Measurements from ENCODE around the gene UNC5B.

Gene UNC5B

DNA sequence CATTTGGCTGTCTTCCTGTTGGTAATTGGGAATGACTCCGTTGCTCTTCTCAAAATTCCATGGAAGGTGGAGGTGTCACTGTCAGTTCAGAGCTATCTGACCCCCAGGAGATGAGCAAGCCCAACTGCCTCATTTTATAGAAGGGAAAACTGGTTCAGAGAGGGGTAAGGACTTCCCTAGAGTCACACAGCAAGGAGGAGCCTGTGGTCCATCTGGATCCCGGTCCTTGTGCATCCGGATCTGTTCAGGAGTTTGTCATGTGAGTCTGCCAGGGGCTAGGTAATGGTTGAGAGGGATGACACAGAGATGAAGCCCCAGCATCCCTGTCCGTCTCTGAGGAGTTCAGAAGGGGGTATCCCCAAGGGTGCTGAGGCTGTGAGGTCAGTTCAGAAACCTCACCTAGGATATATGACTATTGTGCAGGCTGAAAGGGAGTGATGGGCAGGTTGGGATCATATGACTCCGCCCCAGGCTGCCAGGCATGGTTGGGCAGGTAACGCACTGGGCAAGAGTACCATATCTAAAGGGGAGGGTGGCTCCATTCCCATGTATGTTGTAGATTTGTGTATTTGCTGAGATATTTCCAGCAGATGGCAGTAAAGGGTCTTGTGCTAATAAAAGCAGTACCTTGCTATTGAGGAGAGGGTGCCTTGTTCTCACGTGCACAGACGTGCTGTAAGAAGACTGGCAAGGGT is 90.7 kb downstream of the UNC5B start:
- peak; percentile 45 for DNase-seq

GRCh38 chr10:71303569-71303907 is 91.2 kb downstream of the UNC5B start:
- DNase-seq = no peak

DNA sequence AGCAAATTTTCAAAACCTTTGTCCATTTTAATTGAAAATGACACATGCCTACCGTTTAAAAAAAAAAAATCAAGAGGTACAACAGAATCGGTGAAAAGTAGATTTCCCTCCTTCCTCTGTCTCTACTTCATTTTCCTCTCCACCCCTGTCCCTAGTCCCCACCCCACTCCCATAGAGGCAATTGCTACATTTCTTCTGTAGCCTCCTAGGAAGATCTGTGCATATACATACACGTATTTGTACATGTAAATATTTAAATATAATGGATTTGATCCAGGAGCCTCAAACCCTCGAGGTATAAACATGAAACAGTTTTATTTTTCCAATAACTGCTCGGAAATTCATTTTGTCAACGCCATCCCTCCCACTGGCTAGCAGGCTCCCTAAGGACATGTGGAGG is 92.5 kb downstream of the UNC5B start:
- DNase-seq = no peak

DNA sequence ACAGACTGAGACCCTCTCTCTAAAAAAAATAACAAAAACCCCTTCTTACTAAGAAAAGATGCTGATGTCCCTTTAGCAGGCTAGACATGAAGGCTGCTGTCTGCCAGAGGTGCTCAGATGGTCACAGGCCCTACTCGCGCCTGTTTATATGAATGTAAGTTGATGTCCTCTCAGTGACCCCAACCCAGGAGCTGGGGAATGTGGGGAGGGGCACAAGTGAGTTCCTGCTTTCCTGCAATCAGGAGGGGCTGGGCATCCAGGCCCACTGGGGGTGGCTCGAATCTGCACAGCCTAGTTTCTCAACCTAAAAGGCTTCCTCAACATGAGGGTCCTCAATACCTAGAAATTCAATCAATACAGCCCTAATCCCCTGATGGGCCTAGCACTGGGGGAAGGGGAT is 94.6 kb downstream of the UNC5B start:
- no peak for DNase-seq

DNA sequence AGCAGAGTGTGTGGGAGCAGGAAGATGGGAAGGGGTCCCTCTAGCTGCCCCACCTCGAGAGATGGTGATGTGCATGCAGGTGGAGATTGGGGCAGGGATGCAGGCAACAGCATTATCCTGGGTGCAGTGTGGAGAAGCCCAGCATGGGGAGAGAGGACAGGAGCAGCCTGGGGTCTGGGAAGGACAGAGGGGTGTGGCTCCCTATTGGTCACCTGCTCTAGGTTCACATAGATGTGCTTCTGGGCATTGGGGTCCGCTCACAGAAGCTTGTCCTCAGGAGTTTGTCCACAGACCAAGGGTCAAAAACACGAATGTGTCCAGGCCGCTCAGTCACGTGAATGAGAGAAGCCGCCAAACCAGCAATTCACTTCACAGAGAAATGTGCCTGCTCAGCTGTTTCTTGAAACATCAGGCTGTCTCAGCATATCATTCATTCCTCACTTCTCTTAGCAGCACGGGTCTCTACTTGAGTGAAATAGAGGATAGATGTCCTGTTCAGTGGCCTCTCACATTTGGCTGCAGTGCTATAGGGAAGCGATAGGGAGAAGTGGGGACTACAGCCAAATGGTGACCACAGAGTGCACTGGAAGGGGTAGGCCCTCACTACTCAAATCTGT is 95.2 kb downstream of the UNC5B start:
- no peak for DNase-seq

- DNase-seq = no peak
Observed at GRCh38 chr10:71308244-71308643, 95.9 kb downstream of the UNC5B start.

GRCh38 chr10:71308985-71309384 is 96.6 kb downstream of the UNC5B start:
- DNase-seq = no peak

- no peak for DNase-seq
Observed at GRCh38 chr10:71309919-71310318, 97.5 kb downstream of the UNC5B start.

DNA sequence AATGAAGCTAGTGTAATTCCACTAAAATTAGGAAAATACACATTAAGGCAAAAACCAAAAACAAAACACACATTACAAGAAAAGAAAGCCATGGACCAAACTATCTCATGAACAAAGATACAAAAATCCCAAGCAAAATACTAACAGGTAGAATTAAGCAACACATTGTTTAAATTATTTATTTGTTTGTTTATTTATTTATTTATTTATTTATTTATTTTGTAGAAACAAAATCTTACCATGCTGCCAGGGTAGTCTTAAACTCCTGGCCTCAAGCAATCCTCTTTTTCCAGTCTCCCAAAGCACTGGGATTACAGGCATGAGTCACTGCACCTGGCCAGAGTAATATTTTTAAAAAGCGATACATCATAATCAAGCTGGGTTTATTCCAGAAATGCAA is 99.8 kb downstream of the UNC5B start:
- DNase-seq = no peak

DNA sequence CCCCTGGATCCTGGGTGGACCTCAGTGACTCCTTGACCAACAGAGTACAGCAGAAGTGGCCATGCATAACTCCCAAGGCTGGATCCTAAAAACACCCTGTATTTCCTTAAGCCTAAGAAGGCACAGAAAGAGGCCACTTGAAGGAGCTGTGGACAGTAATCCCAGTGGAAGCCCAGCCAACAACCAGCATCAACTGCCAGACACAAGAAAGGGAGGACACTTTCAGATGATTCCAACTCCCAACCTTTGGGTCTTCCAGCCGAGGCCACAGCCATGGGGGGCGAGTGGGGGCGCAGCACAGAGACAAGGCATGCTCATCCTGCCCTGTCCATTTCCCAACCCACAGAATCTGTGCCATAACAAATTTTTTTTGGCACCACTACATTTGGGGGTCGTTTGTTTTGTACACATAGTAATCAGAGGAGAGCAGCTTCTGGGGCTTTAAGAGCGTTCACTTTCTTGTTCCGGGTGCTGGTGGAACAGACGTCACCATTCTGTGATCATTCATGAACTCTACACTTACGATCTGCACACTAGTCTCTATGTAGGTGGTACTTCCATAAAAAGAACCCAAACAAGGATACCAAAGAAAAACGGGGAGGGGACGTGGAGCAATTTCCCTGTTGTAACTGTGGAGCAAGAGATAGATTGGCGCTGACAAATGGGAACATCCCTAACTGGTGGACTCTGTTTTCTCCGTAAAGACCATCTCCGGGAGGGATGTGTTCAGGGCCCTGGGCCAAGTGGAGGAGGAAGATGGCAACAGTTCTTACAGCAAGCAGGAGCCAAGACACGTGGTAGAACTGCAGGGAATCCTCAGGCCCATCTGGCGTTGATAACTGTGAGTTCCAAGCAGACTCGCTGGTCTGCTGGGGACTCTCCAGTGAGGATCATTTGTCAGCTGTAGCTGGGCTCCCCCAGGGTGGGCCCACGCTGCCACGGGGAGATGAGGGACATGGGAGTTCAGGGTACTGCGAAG is 100.7 kb downstream of the UNC5B start:
- no peak for DNase-seq

GRCh38 chr10:71314028-71314693 is 101.8 kb downstream of the UNC5B start:
- peak; percentile 67 for DNase-seq

GRCh38 chr10:71314694-71315225 is 102.4 kb downstream of the UNC5B start:
- no peak for DNase-seq

GRCh38 chr10:71316056-71316785 is 103.9 kb downstream of the UNC5B start:
- no peak for DNase-seq

DNA sequence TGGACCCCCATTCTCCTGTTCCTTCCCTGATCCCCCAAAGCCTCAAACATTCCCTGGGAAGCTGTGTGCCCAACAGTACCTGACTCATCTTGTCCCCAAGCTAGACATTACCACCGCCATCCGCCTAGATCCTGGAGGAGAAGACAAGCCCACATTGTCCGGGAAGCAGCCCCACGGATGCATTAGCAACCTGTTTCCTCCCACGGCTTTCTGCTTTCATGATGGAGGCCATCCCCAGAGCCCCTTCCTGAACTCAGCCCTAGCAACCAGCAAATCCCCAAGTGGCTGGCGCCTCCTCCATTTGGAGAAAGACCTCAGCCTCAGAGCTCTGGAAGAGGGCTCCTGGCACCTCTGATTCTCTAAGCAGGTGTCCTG is 104.4 kb downstream of the UNC5B start:
- no peak for DNase-seq

DNA sequence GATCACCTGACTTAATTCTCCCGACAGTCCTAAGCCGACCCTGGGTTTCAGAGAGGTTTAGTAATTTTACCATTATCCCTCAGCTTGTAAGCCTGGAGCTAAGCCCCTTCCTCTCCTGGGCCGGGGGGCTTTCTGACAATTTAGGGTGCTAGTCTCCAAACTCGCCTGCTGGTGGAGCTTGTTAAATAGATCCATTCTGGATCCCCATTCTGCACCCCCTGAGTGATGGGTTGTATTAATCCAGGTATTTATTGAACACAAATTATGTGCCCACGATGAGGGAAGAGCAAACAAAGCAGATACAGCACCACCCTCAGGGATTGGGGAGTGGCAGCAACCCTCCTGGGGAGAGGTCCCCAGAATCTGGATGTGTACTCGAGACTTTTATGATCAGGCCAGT is 105.4 kb downstream of the UNC5B start:
- no peak for DNase-seq

DNA sequence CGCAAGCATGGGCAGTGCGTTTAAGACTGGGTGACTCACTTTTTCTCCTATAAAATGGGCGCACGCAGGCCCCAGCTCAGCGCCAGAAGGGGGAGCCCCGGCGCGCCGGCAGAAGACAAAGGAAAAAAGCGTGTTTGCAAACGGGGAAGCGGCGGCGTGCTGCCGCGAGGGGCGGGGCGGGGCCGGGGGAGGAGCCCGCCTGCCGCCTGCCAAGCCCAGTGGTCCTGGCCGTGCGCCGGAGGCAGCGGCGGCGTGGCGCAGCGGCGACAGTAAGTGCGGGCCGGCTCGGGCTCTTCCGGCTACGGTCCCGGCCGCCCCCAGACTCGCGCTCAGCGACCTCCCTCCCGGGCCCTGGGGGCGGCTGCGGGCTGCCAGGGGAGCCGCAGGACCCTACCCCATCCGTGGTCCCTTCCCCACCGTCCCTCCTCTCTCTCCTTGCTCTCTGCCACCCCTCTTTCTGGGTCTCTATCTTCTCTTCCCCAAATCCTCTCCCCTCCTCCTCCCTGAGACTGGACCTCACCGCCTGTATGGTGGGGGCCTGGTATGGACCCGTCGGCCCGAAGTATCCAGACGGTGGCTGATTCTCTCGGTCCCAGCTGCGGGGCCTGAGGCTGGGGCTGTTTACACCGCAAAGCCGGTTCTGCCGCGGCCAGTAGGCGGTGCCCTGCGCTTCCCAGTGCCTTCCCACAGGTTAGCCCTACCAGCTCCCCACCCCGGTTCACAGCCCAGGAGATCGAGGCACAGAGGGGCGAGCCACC is 106.9 kb downstream of the UNC5B start, which contains the start of gene SLC29A3:
TSS of gene SLC29A3 (plus strand) at position 218 of the 758 bp plus-strand sequence. CDS start at position 269, 51 bp downstream.
- peak; percentile 88 for DNase-seq

GRCh38 chr10:71319800-71320392 is 107.5 kb downstream of the UNC5B start:
- no peak for DNase-seq

GRCh38 chr10:71320592-71320991 is 108.2 kb downstream of the UNC5B start:
- no peak for DNase-seq

DNA sequence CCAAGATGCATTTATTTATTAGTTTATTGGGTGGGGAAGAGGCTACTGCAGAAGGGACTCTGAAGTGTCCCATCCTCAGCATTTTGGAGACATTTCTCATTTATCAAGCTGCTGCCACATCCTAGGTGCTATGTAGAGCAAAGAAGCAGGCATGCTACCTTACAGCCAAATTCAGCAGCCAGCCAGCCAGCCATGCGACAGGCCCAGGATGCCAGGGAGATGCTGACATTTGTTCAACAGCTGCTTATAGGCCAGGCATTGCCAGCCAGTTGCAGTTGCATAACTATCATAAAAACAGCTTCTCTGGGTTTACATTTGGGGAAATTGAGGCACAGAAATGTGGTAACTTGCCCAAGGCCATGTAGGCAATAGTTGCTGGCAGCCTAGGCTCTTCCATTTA is 109.0 kb downstream of the UNC5B start:
- DNase-seq = no peak

DNA sequence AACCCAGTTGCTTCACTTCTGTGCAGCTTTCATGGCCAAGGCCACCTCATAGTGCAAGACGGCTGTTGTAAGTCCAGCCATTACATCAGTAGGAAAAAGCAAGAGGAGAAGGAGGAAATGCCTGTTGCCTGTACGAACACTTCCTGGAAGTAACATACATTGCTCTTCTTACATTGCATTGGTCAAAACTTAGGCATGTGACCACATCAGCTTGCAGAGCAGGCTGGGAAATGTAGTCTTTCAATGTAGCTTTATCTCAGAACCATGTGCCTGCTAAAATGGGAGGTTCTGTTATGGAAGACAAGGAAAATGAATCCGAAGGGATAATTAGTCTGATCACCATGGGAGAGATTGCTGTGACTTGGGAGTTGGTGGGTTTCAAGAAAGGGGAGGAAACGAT is 111.0 kb downstream of the UNC5B start:
- DNase-seq = peak; percentile 31

DNA sequence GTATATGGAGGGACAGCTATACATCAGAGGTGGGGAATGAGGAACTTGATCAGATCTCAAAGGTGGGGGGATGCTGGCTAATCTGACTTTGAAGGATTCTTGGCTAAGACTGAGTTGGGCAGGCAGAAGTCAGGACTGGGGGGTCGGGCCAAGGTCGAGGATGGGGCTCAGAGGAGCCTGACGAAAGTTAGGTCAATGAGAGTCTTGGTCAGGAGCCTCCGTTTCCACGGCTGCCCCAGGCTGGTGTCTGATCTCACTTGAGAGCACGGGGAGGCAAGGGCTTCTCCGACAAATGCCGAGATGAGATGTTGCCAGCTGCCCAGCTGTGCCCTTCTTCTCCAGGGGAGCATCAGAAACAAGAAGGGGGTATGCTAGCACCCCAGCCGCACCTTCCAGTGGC is 112.4 kb downstream of the UNC5B start:
- DNase-seq = no peak

Data from CD4-positive, alpha-beta T cell treated with Interleukin-12 subunit alpha and Interleukin-12 subunit beta, for 1 hour (primary cell).